Gastrocnemius medialis (tissue), 4 donors: ENCODE measurements around the gene TRIM69. TPM values are rescaled to one million over a fixed set of nuclear protein-coding genes. Genes with fewer than 3 reads are reported as not detected.

ENCODE experiments used
- ATAC-seq, 2 donors: fragments of 150-250 bp; one replicate each; pipeline ENCODE4 v1.9.1; 2016
- DNase-seq, 2 donors: peaks; one replicate each; pipeline ENCODE4 v3.0.0-alpha.2; 2019
- H3K27ac ChIP-seq, 4 donors: fragments of 200-600 bp; sonication (generic); 1 replicate in 1 of 4; 2 replicates in 3 of 4; pipeline ENCODE4 v1.5.1; 2016 to 2018; ENCODE audit warnings: mild to moderate bottlenecking in 2 of 4, moderate library complexity in 1 of 4
- H3K27me3 ChIP-seq, 3 donors: fragments of 200-600 bp; sonication (generic) in 2 of 3; 1 replicate in 1 of 3; 2 replicates in 2 of 3; pipeline versions ENCODE4 v1.5.1 to v1.6.0; 2016 to 2019; ENCODE audit warnings: mild to moderate bottlenecking in 1 of 3, moderate library complexity in 1 of 3
- H3K36me3 ChIP-seq, 2 donors: fragments of 200-600 bp; sonication (generic) in 1 of 2; one replicate each; pipeline ENCODE4 v1.5.1; 2017 to 2018
- H3K4me1 ChIP-seq, 2 donors: fragments of 200-600 bp; sonication (generic) in 1 of 2; one replicate each; pipeline ENCODE4 v1.5.1; 2016 to 2017; ENCODE audit warnings: mild to moderate bottlenecking in 2 of 2
- H3K4me3 ChIP-seq, 4 donors: fragments of 200-600 bp; sonication (generic) in 3 of 4; 1 replicate in 1 of 4; 2 replicates in 3 of 4; pipeline ENCODE4 v1.5.1; 2016 to 2019; ENCODE audit warnings: mild to moderate bottlenecking in 2 of 4
- H3K9me3 ChIP-seq, 3 donors: fragments of 200-600 bp; sonication (generic) in 2 of 3; 1 replicate in 1 of 3; 2 replicates in 2 of 3; pipeline ENCODE4 v1.5.1; 2016 to 2019
- POLR2A ChIP-seq, 2 donors: fragments of 450-650 bp; IDR thresholded peaks; one replicate each; pipeline ENCODE4 v1.6.1; 2017; ENCODE audit warnings: antibody characterized with exemption in 2 of 2, mild to moderate bottlenecking in 2 of 2, moderate library complexity in 2 of 2
- in situ Hi-C, 4 donors: fragments of 200-750 bp; cut with MboI; loops; one replicate each; pipeline versions ENCODE4 v1.15.0 to v1.8.0; 2017; ENCODE audit warnings: low sequenced_read_pairs in 4 of 4
- intact Hi-C: fragments of 100-400 bp; cut with DNase I; formaldehyde crosslinking; loops from one replicate; pipeline ENCODE4 v1.15.1; 2023; ENCODE audit warnings: low total_unique reads
- total RNA-seq, 4 donors: library from RNA; depleted of rRNA; stranded (reverse); fragments of >200 nt; gene quantifications; one replicate each; pipeline versions ENCODE4 v1.1.0 to v1.2.3, GENCODE V29; 2016
- TF ChIP-seq, protein P1 (sequence below), 5 experiments: fragments of 450-650 bp in 3 of 5; fragments of 200-600 bp in 2 of 5; sonication (generic) in 2 of 5; IDR thresholded peaks in 4 of 5; conservative IDR thresholded peaks in 1 of 5; 1 replicate in 4 of 5; 2 replicates in 1 of 5; pipeline ENCODE4 v1.5.1; 2016 to 2019; ENCODE audit warnings: antibody characterized with exemption in 5 of 5, mild to moderate bottlenecking in 3 of 5, moderate library complexity in 3 of 5

TRIM69 gene
- total RNA-seq, 4 donors from 2014 or later: 13.5 to 20.8 (median 17.6) TPM

DNA sequence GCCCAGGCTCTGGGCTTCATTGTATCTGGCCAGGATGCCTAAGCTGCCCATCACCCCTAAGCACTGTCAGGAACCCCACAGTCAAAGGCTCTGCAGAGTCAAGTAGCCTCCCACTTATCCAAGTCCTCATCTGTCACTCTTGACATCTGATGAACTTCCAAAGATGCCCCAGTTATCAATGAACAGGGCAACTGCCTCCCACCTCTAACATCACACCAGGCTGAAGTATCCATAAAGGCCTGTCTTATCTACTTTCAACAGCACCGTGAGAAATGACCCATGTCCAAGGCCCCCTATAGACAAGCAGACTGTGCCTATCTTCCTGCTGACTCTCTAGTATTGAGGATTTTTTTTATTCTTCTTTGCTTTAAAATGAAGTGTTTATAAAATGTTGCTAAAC, 56.4 kb downstream of the TRIM69 start:
- H3K27me3 ChIP-seq: no peaks in the 10 kb centered on the region
- no peak for ATAC-seq
- H3K27ac ChIP-seq: no peak overlapping the region
- no peaks in the 10 kb centered on the region for H3K4me1 ChIP-seq
- in situ Hi-C loops: no loop called here
- DNase-seq: no peak
- no peaks in the 10 kb centered on the region for H3K9me3 ChIP-seq
- no peaks in the 10 kb centered on the region for H3K36me3 ChIP-seq
- H3K4me3 ChIP-seq: no peak overlapping the region
- TF ChIP-seq POLR2A (IDR thresholded peaks at IDR 0.05): no peak
- TF ChIP-seq, protein P1, sequence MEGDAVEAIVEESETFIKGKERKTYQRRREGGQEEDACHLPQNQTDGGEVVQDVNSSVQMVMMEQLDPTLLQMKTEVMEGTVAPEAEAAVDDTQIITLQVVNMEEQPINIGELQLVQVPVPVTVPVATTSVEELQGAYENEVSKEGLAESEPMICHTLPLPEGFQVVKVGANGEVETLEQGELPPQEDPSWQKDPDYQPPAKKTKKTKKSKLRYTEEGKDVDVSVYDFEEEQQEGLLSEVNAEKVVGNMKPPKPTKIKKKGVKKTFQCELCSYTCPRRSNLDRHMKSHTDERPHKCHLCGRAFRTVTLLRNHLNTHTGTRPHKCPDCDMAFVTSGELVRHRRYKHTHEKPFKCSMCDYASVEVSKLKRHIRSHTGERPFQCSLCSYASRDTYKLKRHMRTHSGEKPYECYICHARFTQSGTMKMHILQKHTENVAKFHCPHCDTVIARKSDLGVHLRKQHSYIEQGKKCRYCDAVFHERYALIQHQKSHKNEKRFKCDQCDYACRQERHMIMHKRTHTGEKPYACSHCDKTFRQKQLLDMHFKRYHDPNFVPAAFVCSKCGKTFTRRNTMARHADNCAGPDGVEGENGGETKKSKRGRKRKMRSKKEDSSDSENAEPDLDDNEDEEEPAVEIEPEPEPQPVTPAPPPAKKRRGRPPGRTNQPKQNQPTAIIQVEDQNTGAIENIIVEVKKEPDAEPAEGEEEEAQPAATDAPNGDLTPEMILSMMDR (IDR thresholded peaks at IDR 0.05 in 4 of 5, conservative IDR thresholded peaks at IDR 0.05 in 1 of 5): no peak
- intact Hi-C loops: no loop called here

DNA sequence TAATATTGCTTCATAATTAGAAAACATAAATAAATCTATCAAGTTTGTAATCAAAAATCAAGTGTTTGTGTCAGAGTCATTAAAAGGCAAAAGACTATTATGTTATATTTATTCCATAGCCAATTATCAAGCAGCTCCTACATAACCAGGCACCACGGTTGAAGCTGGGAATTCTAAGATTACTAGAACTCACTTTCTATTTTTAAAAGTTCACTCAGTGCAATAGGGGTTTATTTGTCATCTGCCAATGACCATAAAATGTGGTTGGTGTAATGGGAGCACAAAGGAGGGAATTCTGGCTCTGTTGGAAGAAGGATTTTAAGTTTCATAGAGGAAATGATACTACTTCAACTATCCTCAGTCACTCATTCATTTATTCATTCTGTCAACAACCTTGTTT, 57.7 kb downstream of the TRIM69 start:
- in situ Hi-C loops: no loop called here
- H3K36me3 ChIP-seq: no peaks in the 10 kb centered on the region
- no peaks in the 10 kb centered on the region for H3K27me3 ChIP-seq
- ATAC-seq: no peak
- H3K4me3 ChIP-seq: no peak overlapping the region
- DNase-seq: no peak
- H3K27ac ChIP-seq: no peak overlapping the region
- intact Hi-C loops: no loop called here
- TF ChIP-seq, protein P1 (IDR thresholded peaks at IDR 0.05 in 4 of 5, conservative IDR thresholded peaks at IDR 0.05 in 1 of 5): no peak
- no peak for TF ChIP-seq POLR2A (IDR thresholded peaks at IDR 0.05)
- no peaks in the 10 kb centered on the region for H3K4me1 ChIP-seq
- no peaks in the 10 kb centered on the region for H3K9me3 ChIP-seq

DNA sequence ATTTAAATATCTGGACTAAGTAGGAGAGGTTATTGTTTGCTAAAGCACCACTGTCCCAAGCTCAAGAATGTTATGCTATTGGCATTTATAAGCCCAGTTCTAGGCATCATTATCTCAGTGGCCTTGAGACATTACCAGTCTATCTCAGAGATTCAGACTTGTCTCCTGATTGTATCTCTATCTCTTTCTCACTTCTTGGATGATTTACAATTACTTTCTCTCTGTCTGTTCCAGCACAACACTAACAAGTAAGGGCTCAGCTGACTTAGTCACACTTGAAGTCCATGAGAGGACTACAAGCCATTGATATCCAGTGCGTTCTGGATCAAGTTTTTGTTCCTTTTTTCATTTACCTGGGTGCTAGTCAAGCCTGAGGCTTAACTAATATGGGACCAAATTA, 60.2 kb downstream of the TRIM69 start:
- no peak overlapping the region for H3K4me3 ChIP-seq
- no peaks in the 10 kb centered on the region for H3K27me3 ChIP-seq
- H3K4me1 ChIP-seq: no peaks in the 10 kb centered on the region
- intact Hi-C loops: no loop called here
- H3K9me3 ChIP-seq: no peaks in the 10 kb centered on the region
- in situ Hi-C loops: no loop called here
- H3K36me3 ChIP-seq: no peaks in the 10 kb centered on the region
- no peak for DNase-seq
- H3K27ac ChIP-seq: no peak overlapping the region
- TF ChIP-seq POLR2A (IDR thresholded peaks at IDR 0.05): no peak
- TF ChIP-seq, protein P1 (IDR thresholded peaks at IDR 0.05 in 4 of 5, conservative IDR thresholded peaks at IDR 0.05 in 1 of 5): no peak
- ATAC-seq: no peak

DNA sequence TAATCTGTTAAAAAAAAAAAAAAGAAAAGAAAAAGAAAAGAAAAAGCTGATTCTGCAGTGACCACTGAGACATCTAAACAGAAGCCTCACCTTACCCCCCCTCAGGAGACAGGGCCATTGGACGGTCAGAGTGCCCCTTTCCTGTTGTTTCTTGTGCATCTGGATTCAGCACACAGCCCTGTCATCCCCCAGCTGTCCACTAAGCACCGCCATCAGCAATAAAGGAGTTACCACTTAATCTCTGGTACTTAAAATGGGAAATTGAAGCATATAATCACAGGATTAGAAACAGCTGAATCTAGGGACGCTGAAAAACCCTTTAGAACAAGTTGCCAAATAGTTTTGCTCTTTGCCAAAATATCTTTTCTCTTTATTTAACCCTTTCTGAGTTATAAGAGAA, 62.5 kb downstream of the TRIM69 start:
- in situ Hi-C loops: no loop called here
- Histone ChIP-seq H3K4me1 (no peaks in the 10 kb centered on the region), H3K36me3 (no peaks in the 10 kb centered on the region), H3K27me3 (no peaks in the 10 kb centered on the region), H3K27ac (no peak overlapping the region), H3K9me3 (no peaks in the 10 kb centered on the region), H3K4me3 (no peak overlapping the region)
- no peak for DNase-seq
- ATAC-seq: no peak
- intact Hi-C loops: no loop called here
- TF ChIP-seq, protein P1 (IDR thresholded peaks at IDR 0.05 in 4 of 5, conservative IDR thresholded peaks at IDR 0.05 in 1 of 5): no peak
- no peak for TF ChIP-seq POLR2A (IDR thresholded peaks at IDR 0.05)

DNA sequence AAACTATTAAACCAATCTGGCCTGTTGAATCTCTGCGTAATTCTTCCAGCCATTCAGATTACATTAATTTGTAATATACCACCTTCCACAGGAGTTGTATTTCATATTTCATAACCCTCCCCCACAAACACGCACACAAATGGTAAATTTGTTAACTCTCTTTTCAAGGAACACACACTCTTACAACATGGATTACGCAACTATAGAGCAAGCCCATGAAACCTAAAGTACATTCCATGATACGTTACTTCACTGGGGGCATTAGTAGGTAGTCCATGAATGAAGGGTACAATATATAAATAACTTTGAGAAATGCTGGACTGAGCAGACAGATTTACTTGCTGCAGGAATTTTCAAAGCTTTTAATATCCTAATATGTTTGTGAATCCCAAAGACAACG, 65.0 kb downstream of the TRIM69 start:
- ATAC-seq: no peak
- intact Hi-C loops: no loop called here
- H3K27me3 ChIP-seq: no peaks in the 10 kb centered on the region

More for the DNA sequence above, 65.0 kb downstream of the TRIM69 start:
- Histone ChIP-seq H3K36me3 (no peaks in the 10 kb centered on the region), H3K4me3 (no peak overlapping the region), H3K9me3 (no peaks in the 10 kb centered on the region), H3K4me1 (no peaks in the 10 kb centered on the region), H3K27ac (no peak overlapping the region)
- DNase-seq: no peak
- in situ Hi-C loops: no loop called here
- no peak for TF ChIP-seq POLR2A (IDR thresholded peaks at IDR 0.05)
- TF ChIP-seq, protein P1 (IDR thresholded peaks at IDR 0.05 in 4 of 5, conservative IDR thresholded peaks at IDR 0.05 in 1 of 5): no peak
